Measurements from ENCODE around the gene PROK2. TPM values are rescaled to one million over a fixed set of nuclear protein-coding genes. Genes with fewer than 3 reads are reported as not detected.

PROK2 gene
- total and polyA plus RNA-seq, 8 donors, result 0.09 to 0.46 (median 0.34) TPM; not detected in 4

- Histone ChIP-seq H3K36me3 (no peaks in the 10 kb centered on the region), H3K27me3 (no peaks in the 10 kb centered on the region), H3K9me3 (no peaks in the 10 kb centered on the region), H3K4me3 (no peak overlapping the region), H3K4me1 (no peaks in the 10 kb centered on the region), H3K27ac (no peak overlapping the region)
- FAIRE-seq (no peak), ATAC-seq (no peak), DNase-seq (no peak)
- intact Hi-C loops (cut with DNase I), result no loop called here
- WGBS, 2 donors, result 76 to 83% methylated on average over 1 of the region's 1 CpG
- no peak for TF ChIP-seq CTCF (IDR thresholded peaks at IDR 0.05)
Observed at GRCh38 chr3:71789922-71790321, 5.0 kb upstream of the PROK2 start.

- DNase-seq (no peak), ATAC-seq (no peak), FAIRE-seq (no peak)
- no peaks in the 10 kb centered on the region for H3K9me3 ChIP-seq
- TF ChIP-seq CTCF (IDR thresholded peaks at IDR 0.05), result no peak
- H3K27ac ChIP-seq, result no peak overlapping the region
- WGBS, 2 donors, result 87 to 89% methylated on average over 7 of the region's 7 CpGs
- intact Hi-C loops (cut with DNase I), result no loop called here
- no peaks in the 10 kb centered on the region for H3K36me3 ChIP-seq
- H3K27me3 ChIP-seq, result peaks cover 0 to 19% (median 4%) of the 10 kb centered on the region in 4 donors
- peaks cover 0 to 7% (median 4%) of the 10 kb centered on the region in 3 donors for H3K4me1 ChIP-seq
- no peak overlapping the region for H3K4me3 ChIP-seq
Observed at GRCh38 chr3:71787851-71788405, 3.0 kb upstream of the PROK2 start.

- TF ChIP-seq CTCF (IDR thresholded peaks at IDR 0.05), result no peak
- DNase-seq, result no peak
- no peak for FAIRE-seq
- H3K9me3 ChIP-seq, result no peaks in the 10 kb centered on the region
- H3K4me3 ChIP-seq, result no peak overlapping the region
- H3K27me3 ChIP-seq, result peaks cover 0 to 32% (median 7%) of the 10 kb centered on the region in 4 donors
- ATAC-seq, result no peak
- H3K27ac ChIP-seq, result no peak overlapping the region
- H3K36me3 ChIP-seq, result no peaks in the 10 kb centered on the region
- H3K4me1 ChIP-seq, result peaks cover 0 to 7% (median 4%) of the 10 kb centered on the region in 3 donors
- WGBS, 2 donors, result 44 to 58% methylated on average over 6 of the region's 6 CpGs
- intact Hi-C loops (cut with DNase I), result no loop called here
Observed at GRCh38 chr3:71786551-71786950, 1.6 kb upstream of the PROK2 start.

- Histone ChIP-seq H3K4me1 (peaks cover 0 to 7% (median 4%) of the 10 kb centered on the region in 3 donors), H3K4me3 (no peak overlapping the region), H3K27ac (no peak overlapping the region), H3K36me3 (no peaks in the 10 kb centered on the region), H3K9me3 (no peaks in the 10 kb centered on the region), H3K27me3 (peaks cover 0 to 36% (median 7%) of the 10 kb centered on the region in 4 donors)
- DNase-seq (no peak), ATAC-seq (no peak), FAIRE-seq (no peak)
- no peak for TF ChIP-seq CTCF (IDR thresholded peaks at IDR 0.05)
- intact Hi-C loops (cut with DNase I), result no loop called here
- WGBS, 2 donors, result 30 to 36% methylated on average over 8 of the region's 8 CpGs
Observed at GRCh38 chr3:71786217-71786549, 1.2 kb upstream of the PROK2 start.

- WGBS, 2 donors, result 13 to 14% methylated on average over 28 of the region's 28 CpGs
- ATAC-seq (no peak), FAIRE-seq (no peak), DNase-seq (no peak)
- intact Hi-C loops (cut with DNase I), result no loop called here
- H3K36me3 ChIP-seq, result no peaks in the 10 kb centered on the region
- TF ChIP-seq CTCF (IDR thresholded peaks at IDR 0.05), result no peak
- H3K9me3 ChIP-seq, result no peaks in the 10 kb centered on the region
- peaks cover 0 to 7% (median 4%) of the 10 kb centered on the region in 3 donors for H3K4me1 ChIP-seq
- peaks cover 0 to 37% (median 7%) of the 10 kb centered on the region in 4 donors for H3K27me3 ChIP-seq
- peak overlapping the region in 2 of 4 donors; percentile 19 to 44 for H3K4me3 ChIP-seq
- H3K27ac ChIP-seq, result no peak overlapping the region
Observed at GRCh38 chr3:71785532-71786216, 726 bp upstream of the PROK2 start.
